ENCODE measurements around the gene IL17REL.

- no peak for TF ChIP-seq CTCF (IDR thresholded peaks at IDR 0.05)
- no peak for TF ChIP-seq POLR2A (IDR thresholded peaks at IDR 0.05)
- TF ChIP-seq EP300 (IDR thresholded peaks at IDR 0.05), result no peak
These were observed 13.9 kb downstream of the IL17REL start for GRCh38 chr22:49998718-49999062.

Data from tibial nerve (tissue), 4 donors.